ENCODE measurements around the gene PODNL1. TPM values are rescaled to one million over a fixed set of nuclear protein-coding genes. Genes with fewer than 3 reads are reported as not detected.

PODNL1 gene
- total and polyA plus RNA-seq, 2 of the 8 experiments (the other 6 are each of a cell fraction or from before 2014, with no cell fraction given), result 1.0 to 1.5 TPM

DNA sequence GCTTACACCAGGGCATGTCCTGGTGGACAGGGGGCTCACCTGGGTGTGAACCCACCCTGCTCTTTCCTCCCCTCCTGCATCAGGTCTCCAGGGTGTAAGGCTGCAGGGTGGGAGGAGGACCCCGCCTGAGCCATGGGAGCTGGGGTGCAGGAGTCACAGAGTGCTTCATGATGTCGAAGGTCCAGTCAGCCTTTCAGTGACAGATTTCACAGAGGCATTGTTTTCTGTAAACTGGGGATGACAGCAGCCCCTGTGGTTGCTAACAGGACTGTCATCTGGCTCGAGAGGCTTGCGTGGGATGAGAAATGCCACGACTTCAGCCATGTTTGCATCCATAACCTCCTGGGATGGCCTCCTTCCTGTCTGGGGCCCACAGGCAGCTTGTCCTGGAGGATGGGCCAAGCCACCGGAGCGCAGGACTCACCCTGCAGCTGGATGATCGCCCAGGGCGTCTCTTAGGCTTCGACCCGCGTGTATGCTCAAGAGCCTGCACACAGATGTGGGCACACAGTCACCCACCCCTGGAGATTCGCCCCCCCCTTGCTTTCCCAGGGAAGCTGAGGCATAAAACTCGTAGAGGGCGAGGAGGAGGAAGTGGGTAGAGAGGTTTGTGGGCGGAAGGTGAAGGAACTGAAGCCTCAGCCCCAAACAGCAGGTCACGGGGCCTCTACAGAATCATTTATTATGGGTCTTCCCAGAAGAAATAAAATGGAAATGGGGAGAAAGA lies 56.4 kb downstream of the PODNL1 start:
- H2BK5ac ChIP-seq (ENCODE audit: low read depth, low read length), result peak overlapping the region; percentile 68; the same call in 1 of the 2 replicates
- TF ChIP-seq YY1 (IDR thresholded peaks at IDR 0.05; ENCODE audit: low read depth, low read length), result 0 out of 2 replicates have a peak, but pooled peaks have one; percentile 35
- TF ChIP-seq SIX5 (IDR thresholded peaks at IDR 0.05; ENCODE audit: low read depth, low read length), result no peak
- H3K4ac ChIP-seq (replicated peaks; ENCODE audit: insufficient read length, low read depth, low read length), result peak overlapping the region; percentile 96
- no peaks in the 10 kb centered on the region for H4K20me1 ChIP-seq (replicated peaks in 1 of 2; ENCODE audit: control insufficient read depth in 1 of 2, insufficient read depth in 2 of 2, low read length in 2 of 2)
- H3K9me3 ChIP-seq (ENCODE audit: insufficient read depth in 2 of 2, low read depth in 1 of 2, low read length in 1 of 2), result no peaks in the 10 kb centered on the region
- H2BK20ac ChIP-seq (ENCODE audit: low read length), result peak overlapping the region; percentile 95
- H3K79me1 ChIP-seq (ENCODE audit: low read depth, low read length), result no peaks in the 10 kb centered on the region
- peak overlapping the region; percentile 98 for H2BK120ac ChIP-seq (replicated peaks; ENCODE audit: low read depth, low read length)
- POLR2A ChIA-PET (ENCODE audit: partially characterized antibody), result interaction anchor here (0.9 to 3.3 kb wide), 14 partner anchors 13 to 191 kb away, joined by 3 to 13 read pairs (median 6); partner anchors contain the start of genes BRME1, C19orf53, CC2D1A and DCAF15
- peak overlapping the region in 1 of 2 experiments; percentile 32; a peak in 1 of 4 replicates for H3K4me2 ChIP-seq (ENCODE audit: insufficient read depth in 1 of 2, low read depth in 2 of 2, low read length in 2 of 2)
- FAIRE-seq (no peak), DNase-seq (ENCODE audit: low read depth in 1 of 2, low spot score in 2 of 2) (no peak)
- peak overlapping the region; percentile 93 for H3K18ac ChIP-seq (ENCODE audit: extremely low read depth, low read length)
- no peak overlapping the region for H3K23ac ChIP-seq (ENCODE audit: insufficient read length)
- H2BK12ac ChIP-seq (ENCODE audit: low read depth, low read length), result peak overlapping the region; percentile 97
- peak overlapping the region; percentile 72; the same call in 1 of the 2 replicates for H2BK15ac ChIP-seq (ENCODE audit: low read length)
- no peaks in the 10 kb centered on the region for H3K23me2 ChIP-seq (ENCODE audit: low read depth, low read length)
- peaks cover 0 to 8% (median 3%) of the 10 kb centered on the region in 4 experiments; a peak in 4 of 7 replicates for H3K27me3 ChIP-seq (replicated peaks in 1 of 4; ENCODE audit: control insufficient read depth in 3 of 4, extremely low read depth in 1 of 4, insufficient read depth in 3 of 4, low read length in 3 of 4)
- H2AFZ ChIP-seq (ENCODE audit: low read length), result no peak overlapping the region
- H3K4me3 ChIP-seq (ENCODE audit: extremely low read depth in 1 of 4, insufficient read depth in 2 of 4, low read depth in 3 of 4, low read length in 4 of 4), result peak overlapping the region in 1 of 4 experiments; percentile 5; a peak in 1 of 8 replicates
- H3K56ac ChIP-seq (replicated peaks; ENCODE audit: insufficient read length, low read depth, low read length), result peak overlapping the region; percentile 36
- no peak overlapping the region for H3K14ac ChIP-seq (ENCODE audit: insufficient read length)
- peak overlapping the region; percentile 92 for H4K8ac ChIP-seq (ENCODE audit: extremely low read depth, insufficient read depth, low read length)
- no peak overlapping the region for H2AK5ac ChIP-seq (ENCODE audit: low read depth, low read length)
- peak overlapping the region; percentile 97 for H4K91ac ChIP-seq (replicated peaks; ENCODE audit: insufficient read length, low read length)
- peak overlapping the region in 1 of 4 experiments; percentile 20; a peak in 1 of 7 replicates for H3K9ac ChIP-seq (replicated peaks in 1 of 4; ENCODE audit: extremely low read depth in 1 of 4, low read depth in 3 of 4, low read length in 3 of 4)
- H3K79me2 ChIP-seq (ENCODE audit: control insufficient read depth in 1 of 2, insufficient read depth in 2 of 2, low read length in 2 of 2), result no peaks in the 10 kb centered on the region
- H3K27ac ChIP-seq (ENCODE audit: low read depth, low read length), result peak overlapping the region; percentile 42; the same call in 1 of the 2 replicates
- CTCF ChIA-PET (ENCODE audit: partially characterized antibody), result interaction anchor here (0.6 to 8.7 kb wide), 34 partner anchors 9 to 255 kb away, joined by 3 to 76 read pairs (median 4); partner anchors contain the start of genes ASF1B, BRME1, CC2D1A and DCAF15
- no peaks in the 10 kb centered on the region for H3K36me3 ChIP-seq (ENCODE audit: control insufficient read depth in 2 of 4, insufficient read depth in 4 of 4, low read length in 3 of 4)
- peak overlapping the region; percentile 62 for H4K5ac ChIP-seq (ENCODE audit: insufficient read length, low read depth, low read length)
- 87% methylated on average over 16 of the region's 17 CpGs; no CpG with 5 or more reads in 1 of the 2 experiments for WGBS, 2 experiments (ENCODE audit: extremely low coverage in 1 of 2, insufficient coverage in 1 of 2, insufficient read length in 1 of 2, insufficient replicate concordance in 2 of 2, low coverage in 1 of 2, low lambda C conversion rate in 2 of 2, missing lambda C conversion rate in 1 of 2)
- H3K4me1 ChIP-seq (replicated peaks in 1 of 4; ENCODE audit: control insufficient read depth in 3 of 4, insufficient read depth in 4 of 4, low read length in 3 of 4), result peaks cover 6 to 23% (median 16%) of the 10 kb centered on the region in 4 experiments

All from H1 (cell line).